HepG2 (cell line): ENCODE measurements around the gene BBS9. TPM values are rescaled to one million over a fixed set of nuclear protein-coding genes. Genes with fewer than 3 reads are reported as not detected.

Source experiments
- ATAC-seq: fragments of 200-7000 bp; cut with Tn5 transposase; 3 replicates; pipeline ENCODE4 v1.9.1; 2020; ENCODE audit warnings: mild to moderate bottlenecking, moderate library complexity
- BruUV-seq: library from RNA; stranded (reverse); fragments of 400-500 nt; replicated peaks from 2 replicates; lab custom pipeline; 2021; lab: Mats Ljungman, UMichigan
- CTCF ChIA-PET: fragments of 300-600 bp; formaldehyde crosslinking; extraction: SDS; loops from one replicate; lab custom pipeline; 2021; ENCODE audit warnings: low total read pairs, inconsistent platforms, low intra/inter-chr PET ratio; lab: Yijun Ruan, JAX
- POLR2A ChIA-PET: fragments of 350-600 bp; sonication (Branson Sonifier 250); formaldehyde crosslinking; loops from one replicate; lab custom pipeline; 2020; ENCODE audit warnings: antibody characterized with exemption, inconsistent platforms; lab: Yijun Ruan, JAX
- DNase-seq: peaks from one replicate; pipeline ENCODE4 v3.0.0-alpha.2; 2015; ENCODE audit warnings: low spot score
- FAIRE-seq: peaks from 3 replicates; lab custom pipeline; 2011; peaks lifted over from hg19 to GRCh38; lab: Jason Lieb, UNC
- H2AFZ ChIP-seq: one replicate; pipeline ENCODE4 v1.6.1; 2011; ENCODE audit warnings: low read length, inconsistent platforms
- H3K27ac ChIP-seq: fragments of 300-600 bp; 3 replicates; pipeline ENCODE4 v1.8.0; 2011; ENCODE audit warnings: mixed run types, mild to moderate bottlenecking, mixed read lengths, low read length, inconsistent platforms; ENCODE audit not compliant: insufficient read depth; ENCODE audit errors: extremely low read length
- H3K27me3 ChIP-seq, 2 experiments: fragments of 200-600 bp in 1 of 2; 2 replicates in 1 of 2; 3 replicates in 1 of 2; pipeline versions ENCODE4 v1.6.0 to v1.8.0; 2011; ENCODE audit warnings: low read length in 2 of 2, mild to moderate bottlenecking in 2 of 2, moderate library complexity in 2 of 2, inconsistent platforms in 1 of 2; ENCODE audit not compliant: insufficient read depth in 2 of 2, control insufficient read depth in 1 of 2
- H3K36me3 ChIP-seq, 2 experiments: fragments of 200-600 bp in 1 of 2; replicated peaks in 1 of 2; 2 replicates in 1 of 2; 3 replicates in 1 of 2; pipeline versions ENCODE4 v1.5.1 to v1.8.0; 2011; ENCODE audit warnings: low read length in 2 of 2, inconsistent platforms in 1 of 2; ENCODE audit not compliant: insufficient read depth in 2 of 2, control insufficient read depth in 1 of 2
- H3K4me1 ChIP-seq: 2 replicates; pipeline ENCODE4 v1.5.1; 2012; ENCODE audit warnings: low read length, inconsistent platforms; ENCODE audit not compliant: insufficient read depth
- H3K4me2 ChIP-seq: 2 replicates; pipeline ENCODE4 v1.6.0; 2011; ENCODE audit warnings: low read depth, low read length, inconsistent platforms
- H3K4me3 ChIP-seq, 3 experiments: fragments of 200-600 bp in 1 of 3; sonication (generic), shearing (Covaris generic) in 1 of 3; replicated peaks in 1 of 3; 2 replicates each; pipeline ENCODE4 v1.5.1; 2011 to 2016; ENCODE audit warnings: low read length in 3 of 3, inconsistent platforms in 2 of 3, low read depth in 2 of 3, mild to moderate bottlenecking in 2 of 3, control low read depth in 1 of 3, mixed read lengths in 1 of 3; ENCODE audit not compliant: insufficient read depth in 1 of 3
- H3K79me2 ChIP-seq: one replicate; pipeline ENCODE4 v1.6.1; 2011; ENCODE audit warnings: low read length, inconsistent platforms; ENCODE audit not compliant: insufficient read depth
- H3K9ac ChIP-seq: 2 replicates; pipeline ENCODE4 v1.6.0; 2011; ENCODE audit warnings: mild to moderate bottlenecking, low read depth, low read length, inconsistent platforms; ENCODE audit not compliant: insufficient read depth
- H3K9me3 ChIP-seq: 2 replicates; pipeline ENCODE4 v1.5.1; 2012; ENCODE audit warnings: mild to moderate bottlenecking, low read length
- H4K20me1 ChIP-seq: 2 replicates; pipeline ENCODE4 v1.6.0; 2011; ENCODE audit warnings: inconsistent platforms, mild to moderate bottlenecking, low read length, moderate library complexity; ENCODE audit not compliant: insufficient read depth
- CHCHD3 ChIP-seq: sonication (generic); formaldehyde crosslinking; IDR thresholded peaks from 2 replicates; pipeline ENCODE4 v1.8.0; 2022; ENCODE audit warnings: mild to moderate bottlenecking, missing genetic modification reagents, moderate library complexity
- MBD4 ChIP-seq: IDR thresholded peaks from 2 replicates; pipeline ENCODE4 v1.6.1; 2012; ENCODE audit warnings: low read length, inconsistent platforms, borderline replicate concordance
- PAWR ChIP-seq: sonication (generic); formaldehyde crosslinking; IDR thresholded peaks from 2 replicates; pipeline ENCODE4 v1.4.0; 2020; ENCODE audit warnings: missing genetic modification reagents, mild to moderate bottlenecking, borderline replicate concordance
- YEATS2 ChIP-seq: sonication (generic); formaldehyde crosslinking; IDR thresholded peaks from 2 replicates; pipeline ENCODE4 v1.4.0; 2020; ENCODE audit warnings: missing genetic modification reagents, borderline replicate concordance
- ZBTB2 ChIP-seq: sonication (generic); formaldehyde crosslinking; IDR thresholded peaks from 2 replicates; pipeline ENCODE4 v1.8.0; 2022; ENCODE audit warnings: low read depth, missing genetic modification reagents
- ZBTB25 ChIP-seq: IDR thresholded peaks from 2 replicates; pipeline ENCODE4 v1.6.1; 2018; ENCODE audit warnings: missing genetic modification reagents
- ZKSCAN8 ChIP-seq: IDR thresholded peaks from 2 replicates; pipeline ENCODE4 v1.6.1; 2016; ENCODE audit warnings: borderline replicate concordance, missing genetic modification reagents, missing compliant biosample characterization
- ZNF367 ChIP-seq: sonication (generic); formaldehyde crosslinking; IDR thresholded peaks from 2 replicates; pipeline ENCODE4 v1.4.0; 2020; ENCODE audit warnings: missing genetic modification reagents, borderline replicate concordance
- ZNF790 ChIP-seq: sonication (generic); formaldehyde crosslinking; IDR thresholded peaks from 2 replicates; pipeline ENCODE4 v1.8.0; 2022; ENCODE audit warnings: missing genetic modification reagents, mild to moderate bottlenecking, borderline replicate concordance
- ZNF792 ChIP-seq: IDR thresholded peaks from 2 replicates; pipeline ENCODE4 v1.6.1; 2016
- ZSCAN22 ChIP-seq: sonication (generic); formaldehyde crosslinking; IDR thresholded peaks from 2 replicates; pipeline ENCODE4 v1.4.0; 2020; ENCODE audit warnings: mild to moderate bottlenecking, missing genetic modification reagents
- ZSCAN9 ChIP-seq: IDR thresholded peaks from 2 replicates; pipeline ENCODE4 v1.6.1; 2016; ENCODE audit warnings: borderline replicate concordance
- WGBS: methylation state at CpG from one replicate; pipeline ENCODE4 v1.1.6; 2017; ENCODE audit warnings: low lambda C conversion rate; 5-methylcytosine and 5-hydroxymethylcytosine counted together
- in situ Hi-C: cut with HindIII; loops from 2 replicates; pipeline ENCODE4 v1.10.0; 2017; ENCODE audit warnings: low pct_unique_long_range_greater_than_20kb; ENCODE audit not compliant: extremely low pct_ligation_motif_present
- intact Hi-C: fragments of 100-400 bp; cut with micrococcal nuclease; formaldehyde crosslinking; loops from one replicate; pipeline ENCODE4 v1.10.0; 2022; ENCODE audit not compliant: unreplicated experiment
- polyA plus RNA-seq, 8 experiments: library from polyadenylated mRNA; depleted of rRNA in 3 of 8; stranded (reverse) in 7 of 8; unstranded in 1 of 8; fragments of >200 nt; fragmentation: Illumina TruSeq in 4 of 8; extraction: Trizol in 4 of 8; gene quantifications; 2 replicates each; pipeline versions ENCODE4 v1.2.1 to v1.2.3, GENCODE V29; 2011 to 2016; ENCODE audit warnings: low read depth in 4 of 8, missing spikeins in 1 of 8, mixed read lengths in 1 of 8; ENCODE audit not compliant: insufficient read depth in 1 of 8
- total RNA-seq, 5 experiments: library from RNA; depleted of rRNA; stranded (reverse); fragments of >200 nt; fragmentation: Illumina TruSeq; extraction: Trizol; gene quantifications; 2 replicates each; pipeline ENCODE4 v1.2.3, GENCODE V29; 2016; ENCODE audit warnings: low read depth in 1 of 5

Gene BBS9
- total and polyA plus RNA-seq, 2 of the 13 experiments (the other 11 are each of a cell fraction or from before 2014, with no cell fraction given): 5.1 to 7.8 TPM

- intact Hi-C loops: no loop called here
- DNase-seq (no peak), FAIRE-seq (no peak), ATAC-seq (no peak)
- Histone ChIP-seq H4K20me1 (no peaks in the 10 kb centered on the region), H3K4me3 (no peak overlapping the region), H2AFZ (no peak overlapping the region), H3K4me2 (no peak overlapping the region), H3K27ac (no peak overlapping the region), H3K79me2 (no peaks in the 10 kb centered on the region), H3K9ac (no peak overlapping the region), H3K36me3 (no peaks in the 10 kb centered on the region), H3K9me3 (no peaks in the 10 kb centered on the region), H3K27me3 (no peaks in the 10 kb centered on the region), H3K4me1 (no peaks in the 10 kb centered on the region)
- no peak for TF ChIP-seq ZBTB2
- TF ChIP-seq PAWR (CRISPR knock-in tag): no peak
- no peak for TF ChIP-seq ZSCAN22 (CRISPR knock-in tag)
- WGBS: 18% methylated on average over 2 of the region's 2 CpGs
- ChIA-PET CTCF (no interaction called here), POLR2A (no interaction called here)
- no TSS peak for BruUV-seq
- in situ Hi-C loops: no loop called here
Measured at GRCh38 chr7:33497051-33497450, 367.7 kb downstream of the BBS9 start.

GRCh38 chr7:33500703-33501701 lies 371.6 kb downstream of the BBS9 start:
- Histone ChIP-seq H3K27ac (no peak overlapping the region), H4K20me1 (no peaks in the 10 kb centered on the region), H3K4me3 (no peak overlapping the region), H3K79me2 (no peaks in the 10 kb centered on the region), H3K36me3 (no peaks in the 10 kb centered on the region), H3K9me3 (no peaks in the 10 kb centered on the region), H3K4me1 (peaks cover 12% of the 10 kb centered on the region; the same call in 1 of the 2 replicates), H3K9ac (no peak overlapping the region), H3K27me3 (no peaks in the 10 kb centered on the region), H2AFZ (no peak overlapping the region), H3K4me2 (no peak overlapping the region)
- no TSS peak for BruUV-seq
- ChIA-PET POLR2A (no interaction called here), CTCF (no interaction called here)
- no peak for DNase-seq
- intact Hi-C loops: no loop called here
- WGBS: 38% methylated on average over 9 of the region's 9 CpGs
- no peak for FAIRE-seq
- ATAC-seq: no peak
- in situ Hi-C loops: no loop called here
- TF ChIP-seq CHCHD3 (no peak), ZNF792 (CRISPR knock-in tag) (no peak), MBD4 (no peak), ZNF790 (CRISPR knock-in tag) (no peak), ZKSCAN8 (CRISPR knock-in tag) (no peak), YEATS2 (no peak), ZNF367 (CRISPR knock-in tag) (no peak), ZSCAN9 (CRISPR knock-in tag) (no peak), ZBTB25 (CRISPR knock-in tag) (no peak)
